Vagina (tissue), 2 donors: ENCODE measurements around the gene MACROD2. TPM values are rescaled to one million over a fixed set of nuclear protein-coding genes. Genes with fewer than 3 reads are reported as not detected.

Source experiments
- DNase-seq, 2 donors: peaks; one replicate each; pipeline ENCODE4 v3.0.0-alpha.2; 2017; ENCODE audit errors: extremely low spot score in 2 of 2
- H3K27ac ChIP-seq: fragments of 200-600 bp; sonication (generic); one replicate; pipeline ENCODE4 v1.5.1; 2019
- H3K27me3 ChIP-seq: fragments of 200-600 bp; sonication (generic); one replicate; pipeline ENCODE4 v1.5.1; 2019
- H3K36me3 ChIP-seq, 2 donors: fragments of 200-600 bp; sonication (generic); one replicate each; pipeline ENCODE4 v1.5.1; 2017 to 2019
- H3K4me1 ChIP-seq: fragments of 200-600 bp; sonication (generic); one replicate; pipeline ENCODE4 v1.5.1; 2019
- H3K4me3 ChIP-seq, 2 donors: fragments of 200-600 bp; sonication (generic); 1 replicate in 1 of 2; 2 replicates in 1 of 2; pipeline ENCODE4 v1.5.1; 2016 to 2019
- H3K9me3 ChIP-seq: fragments of 200-600 bp; sonication (generic); one replicate; pipeline ENCODE4 v1.5.1; 2019
- CTCF ChIP-seq, 3 experiments: fragments of 450-650 bp in 2 of 3; fragments of 200-600 bp in 1 of 3; sonication (generic) in 1 of 3; IDR thresholded peaks; one replicate each; pipeline ENCODE4 v1.5.1; 2017 to 2019; ENCODE audit warnings: antibody characterized with exemption in 3 of 3, mild to moderate bottlenecking in 2 of 3, moderate library complexity in 2 of 3
- POLR2A ChIP-seq, 2 donors: fragments of 450-650 bp; IDR thresholded peaks; one replicate each; pipeline ENCODE4 v1.6.1; 2017; ENCODE audit warnings: antibody characterized with exemption in 2 of 2, mild to moderate bottlenecking in 2 of 2, moderate library complexity in 2 of 2
- POLR2AphosphoS5 ChIP-seq, 2 donors: sonication (generic); formaldehyde crosslinking; IDR thresholded peaks; one replicate each; pipeline ENCODE4 v1.9.0; 2017; ENCODE audit warnings: antibody characterized with exemption in 2 of 2, mild to moderate bottlenecking in 2 of 2, low read depth in 1 of 2; ENCODE audit not compliant: insufficient read depth in 1 of 2
- intact Hi-C: fragments of 100-400 bp; cut with DNase I; formaldehyde crosslinking; loops from one replicate; pipeline ENCODE4 v1.15.1; 2023
- total RNA-seq: library from RNA; depleted of rRNA; stranded (reverse); fragments of >200 nt; gene quantifications from one replicate; pipeline ENCODE4 v1.2.3, GENCODE V29; 2016

Gene MACROD2
- total RNA-seq, 1 donor from 2014 or later: 12.5 TPM

- no peaks in the 10 kb centered on the region for H3K36me3 ChIP-seq
- H3K4me3 ChIP-seq: no peak overlapping the region
- DNase-seq: no peak
- TF ChIP-seq CTCF (IDR thresholded peaks at IDR 0.05) (no peak), POLR2AphosphoS5 (IDR thresholded peaks at IDR 0.05; ENCODE audit: insufficient read depth in 1 of 2, low read depth in 1 of 2) (no peak), POLR2A (IDR thresholded peaks at IDR 0.05) (no peak)
- intact Hi-C loops: no loop called here
- H3K9me3 ChIP-seq: no peaks in the 10 kb centered on the region
- H3K4me1 ChIP-seq: peaks cover 7% of the 10 kb centered on the region
- H3K27me3 ChIP-seq: no peaks in the 10 kb centered on the region
- H3K27ac ChIP-seq: no peak overlapping the region
These were observed 5.6 kb downstream of the MACROD2 start for GRCh38 chr20:14000917-14001316.

- TF ChIP-seq POLR2AphosphoS5 (IDR thresholded peaks at IDR 0.05; ENCODE audit: insufficient read depth in 1 of 2, low read depth in 1 of 2) (no peak), POLR2A (IDR thresholded peaks at IDR 0.05) (no peak), CTCF (IDR thresholded peaks at IDR 0.05) (no peak)
- no peak for DNase-seq
- intact Hi-C loops: no loop called here
These were observed 10.7 kb downstream of the MACROD2 start for GRCh38 chr20:14005996-14006395.

DNA sequence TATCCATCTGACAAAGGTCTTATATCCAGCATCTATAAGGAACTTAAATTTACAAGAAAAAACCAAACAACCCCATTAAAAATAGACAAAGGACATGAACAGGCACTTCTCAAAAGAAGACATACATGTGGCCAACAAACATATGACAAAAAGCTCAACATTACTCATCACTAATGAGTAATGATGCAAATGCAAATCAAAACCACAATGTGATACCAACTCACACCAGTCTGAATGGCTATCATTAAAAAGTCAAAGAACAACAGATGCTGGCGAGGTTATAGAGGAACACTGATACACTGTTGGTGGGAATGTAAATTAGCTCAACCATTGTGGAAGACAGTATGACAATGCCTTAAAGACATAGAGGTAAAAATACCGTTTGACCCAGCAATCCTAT, 13.9 kb downstream of the MACROD2 start:
- no peaks in the 10 kb centered on the region for H3K36me3 ChIP-seq
- no peak for DNase-seq
- H3K4me1 ChIP-seq: no peaks in the 10 kb centered on the region
- no peak overlapping the region for H3K27ac ChIP-seq
- TF ChIP-seq POLR2AphosphoS5 (IDR thresholded peaks at IDR 0.05; ENCODE audit: insufficient read depth in 1 of 2, low read depth in 1 of 2): no peak
- TF ChIP-seq CTCF (IDR thresholded peaks at IDR 0.05): no peak
- TF ChIP-seq POLR2A (IDR thresholded peaks at IDR 0.05): no peak
- H3K4me3 ChIP-seq: no peak overlapping the region
- intact Hi-C loops: no loop called here
- no peaks in the 10 kb centered on the region for H3K27me3 ChIP-seq
- no peaks in the 10 kb centered on the region for H3K9me3 ChIP-seq

More at GRCh38 chr20:14005996-14006395, 10.7 kb downstream of the MACROD2 start:
- Histone ChIP-seq H3K4me3 (no peak overlapping the region), H3K36me3 (no peaks in the 10 kb centered on the region), H3K4me1 (no peaks in the 10 kb centered on the region), H3K27me3 (no peaks in the 10 kb centered on the region), H3K27ac (no peak overlapping the region), H3K9me3 (no peaks in the 10 kb centered on the region)

DNA sequence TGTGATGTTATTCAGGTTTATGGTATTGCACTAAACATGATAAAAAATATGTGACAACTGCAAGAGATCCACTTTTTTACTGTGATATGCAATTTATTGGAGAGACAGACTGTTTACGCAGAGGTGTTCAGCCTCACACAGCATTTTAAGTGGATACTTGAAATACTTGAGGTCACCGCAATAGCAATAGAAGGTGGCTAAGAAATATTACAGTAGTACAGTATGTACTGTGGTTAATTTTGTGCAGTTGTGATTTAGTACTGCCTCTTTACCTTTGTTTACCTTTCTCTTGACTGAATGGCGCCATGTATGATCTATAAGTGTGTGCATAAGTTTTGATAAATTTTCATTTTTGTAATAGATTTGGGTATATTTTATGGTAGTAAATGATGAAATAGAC, 17.4 kb downstream of the MACROD2 start:
- intact Hi-C loops: no loop called here
- DNase-seq: no peak
- no peak overlapping the region for H3K27ac ChIP-seq
- no peaks in the 10 kb centered on the region for H3K27me3 ChIP-seq
- no peaks in the 10 kb centered on the region for H3K36me3 ChIP-seq
- peaks cover 4% of the 10 kb centered on the region for H3K9me3 ChIP-seq
- H3K4me3 ChIP-seq: no peak overlapping the region
- TF ChIP-seq POLR2A (IDR thresholded peaks at IDR 0.05): no peak
- TF ChIP-seq POLR2AphosphoS5 (IDR thresholded peaks at IDR 0.05; ENCODE audit: insufficient read depth in 1 of 2, low read depth in 1 of 2): no peak
- no peak for TF ChIP-seq CTCF (IDR thresholded peaks at IDR 0.05)
- no peaks in the 10 kb centered on the region for H3K4me1 ChIP-seq

GRCh38 chr20:14030991-14031390, 35.7 kb downstream of the MACROD2 start:
- Histone ChIP-seq H3K27me3 (no peaks in the 10 kb centered on the region), H3K4me3 (no peak overlapping the region), H3K27ac (no peak overlapping the region), H3K36me3 (peaks cover 0 to 4% of the 10 kb centered on the region in 2 donors), H3K9me3 (no peaks in the 10 kb centered on the region), H3K4me1 (no peaks in the 10 kb centered on the region)
- intact Hi-C loops: loop anchor here (5.0 kb wide), 1 partner anchor 906 kb away; no protein-coding TSS in a partner anchor
- TF ChIP-seq CTCF (IDR thresholded peaks at IDR 0.05): no peak
- TF ChIP-seq POLR2A (IDR thresholded peaks at IDR 0.05): no peak
- no peak for TF ChIP-seq POLR2AphosphoS5 (IDR thresholded peaks at IDR 0.05; ENCODE audit: insufficient read depth in 1 of 2, low read depth in 1 of 2)
- no peak for DNase-seq
